ENCODE data around the gene MRPL43.

- no peak for TF ChIP-seq CTCF (conservative IDR thresholded peaks at IDR 0.05; ENCODE audit: low read length)
- TF ChIP-seq EZH2phosphoT487 (IDR thresholded peaks at IDR 0.05; ENCODE audit: borderline replicate concordance, low read depth, low read length): no peak
Observed at GRCh38 chr10:101006593-101007098, 19.3 kb upstream of the MRPL43 start.

All from OCI-LY7 (cell line).